GM12878 (cell line): ENCODE data around the gene SLC29A2.

Source experiments
- CTCF ChIP-seq, 3 experiments: IDR thresholded peaks in 2 of 3; conservative IDR thresholded peaks in 1 of 3; 2 replicates each; pipeline ENCODE4 v1.5.1; 2011; ENCODE audit warnings: low read depth in 3 of 3, low read length in 3 of 3, mild to moderate bottlenecking in 3 of 3, control low read depth in 2 of 3, moderate library complexity in 2 of 3, inconsistent platforms in 1 of 3, mixed read lengths in 1 of 3; ENCODE audit not compliant: control insufficient read depth in 2 of 3, insufficient read depth in 1 of 3; ENCODE audit errors: extremely low read depth in 1 of 3
- HCFC1 ChIP-seq: fragments of 150-350 bp; IDR thresholded peaks from 2 replicates; pipeline ENCODE4 v1.6.1; 2014; ENCODE audit warnings: low read length
- KDM1A ChIP-seq: fragments of 200-600 bp; sonication (generic); IDR thresholded peaks from 2 replicates; pipeline ENCODE4 v1.6.1; 2016; ENCODE audit warnings: borderline replicate concordance
- MEF2A ChIP-seq: IDR thresholded peaks from 2 replicates; pipeline ENCODE4 v1.6.1; 2011; ENCODE audit warnings: low read depth, mild to moderate bottlenecking, low read length, moderate library complexity; ENCODE audit not compliant: insufficient read depth
- PKNOX1 ChIP-seq: fragments of 450-650 bp; IDR thresholded peaks from 2 replicates; pipeline ENCODE4 v1.6.1; 2016; ENCODE audit warnings: mild to moderate bottlenecking
- REST ChIP-seq: IDR thresholded peaks from 2 replicates; pipeline ENCODE4 v1.6.1; 2012; ENCODE audit warnings: mild to moderate bottlenecking, low read depth, low read length
- TCF12 ChIP-seq: IDR thresholded peaks from 2 replicates; pipeline ENCODE4 v1.6.1; 2011; ENCODE audit warnings: low read depth, mild to moderate bottlenecking, low read length
- YY1 ChIP-seq: IDR thresholded peaks from 2 replicates; pipeline ENCODE4 v1.6.1; 2011; ENCODE audit warnings: low read depth, mild to moderate bottlenecking, low read length
- ZNF592 ChIP-seq: fragments of 450-650 bp; IDR thresholded peaks from 2 replicates; pipeline ENCODE4 v1.6.1; 2017; ENCODE audit warnings: mild to moderate bottlenecking, moderate library complexity

- TF ChIP-seq TCF12, result no peak
- TF ChIP-seq YY1, result no peak
- no peak for TF ChIP-seq HCFC1
- TF ChIP-seq PKNOX1, result no peak
- TF ChIP-seq CTCF (IDR thresholded peaks at IDR 0.05 in 2 of 3, conservative IDR thresholded peaks at IDR 0.05 in 1 of 3; ENCODE audit: control insufficient read depth in 2 of 3, extremely low read depth in 1 of 3, insufficient read depth in 1 of 3, low read depth in 3 of 3, low read length in 3 of 3), result no peak
- TF ChIP-seq REST, result no peak
- TF ChIP-seq MEF2A, result no peak
- no peak for TF ChIP-seq ZNF592
- TF ChIP-seq KDM1A, result no peak
Observed at GRCh38 chr11:66391322-66391721, 19.8 kb upstream of the SLC29A2 start.
